Measurements from ENCODE around the gene TRPM3.

The TRPM3 gene

DNA sequence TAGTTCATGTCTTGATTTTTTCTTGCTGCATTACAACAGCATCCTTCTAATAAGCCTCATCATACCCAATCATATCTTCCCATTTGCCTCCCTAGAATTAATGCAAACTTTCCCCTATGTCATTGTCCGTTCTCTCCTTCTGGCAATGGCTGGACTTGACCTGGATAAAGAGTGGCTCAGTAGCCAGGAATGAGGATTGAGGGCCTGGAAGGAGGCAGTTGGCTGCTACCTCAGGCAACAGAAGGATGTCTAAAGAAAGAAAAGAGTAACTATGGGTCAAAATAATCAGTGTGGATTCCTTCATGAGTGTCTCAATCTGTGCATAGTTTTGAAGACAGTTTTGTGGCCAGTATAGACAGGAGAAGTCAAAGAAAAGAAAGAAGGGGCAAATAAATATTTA, 209.6 kb downstream of the TRPM3 start:
- TF ChIP-seq, protein P1, sequence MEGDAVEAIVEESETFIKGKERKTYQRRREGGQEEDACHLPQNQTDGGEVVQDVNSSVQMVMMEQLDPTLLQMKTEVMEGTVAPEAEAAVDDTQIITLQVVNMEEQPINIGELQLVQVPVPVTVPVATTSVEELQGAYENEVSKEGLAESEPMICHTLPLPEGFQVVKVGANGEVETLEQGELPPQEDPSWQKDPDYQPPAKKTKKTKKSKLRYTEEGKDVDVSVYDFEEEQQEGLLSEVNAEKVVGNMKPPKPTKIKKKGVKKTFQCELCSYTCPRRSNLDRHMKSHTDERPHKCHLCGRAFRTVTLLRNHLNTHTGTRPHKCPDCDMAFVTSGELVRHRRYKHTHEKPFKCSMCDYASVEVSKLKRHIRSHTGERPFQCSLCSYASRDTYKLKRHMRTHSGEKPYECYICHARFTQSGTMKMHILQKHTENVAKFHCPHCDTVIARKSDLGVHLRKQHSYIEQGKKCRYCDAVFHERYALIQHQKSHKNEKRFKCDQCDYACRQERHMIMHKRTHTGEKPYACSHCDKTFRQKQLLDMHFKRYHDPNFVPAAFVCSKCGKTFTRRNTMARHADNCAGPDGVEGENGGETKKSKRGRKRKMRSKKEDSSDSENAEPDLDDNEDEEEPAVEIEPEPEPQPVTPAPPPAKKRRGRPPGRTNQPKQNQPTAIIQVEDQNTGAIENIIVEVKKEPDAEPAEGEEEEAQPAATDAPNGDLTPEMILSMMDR (IDR thresholded peaks at IDR 0.05; ENCODE audit: extremely low read depth, missing control alignments): no peak
- no peak for DNase-seq (ENCODE audit: low spot score)

DNA sequence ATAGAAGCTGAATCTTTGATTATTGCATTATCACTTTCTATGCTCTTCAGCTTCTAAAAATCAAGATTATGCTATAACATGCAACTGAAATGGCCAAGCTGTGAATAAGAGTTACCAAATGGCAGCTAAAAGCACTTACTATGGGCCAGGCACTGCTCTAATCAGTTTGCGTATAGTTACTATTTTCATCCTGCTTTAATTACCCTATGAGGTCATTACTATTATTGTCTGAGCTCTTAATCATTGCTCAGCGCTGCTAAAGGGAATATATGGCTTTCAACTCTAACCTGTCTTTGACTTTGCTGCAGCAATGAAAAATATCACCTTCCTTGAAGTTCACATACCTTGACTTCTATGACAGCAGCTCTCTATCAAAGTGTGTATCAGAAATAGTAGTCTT, 210.8 kb downstream of the TRPM3 start:
- DNase-seq (ENCODE audit: low spot score): no peak
- TF ChIP-seq, protein P1 (IDR thresholded peaks at IDR 0.05; ENCODE audit: extremely low read depth, missing control alignments): no peak

DNA sequence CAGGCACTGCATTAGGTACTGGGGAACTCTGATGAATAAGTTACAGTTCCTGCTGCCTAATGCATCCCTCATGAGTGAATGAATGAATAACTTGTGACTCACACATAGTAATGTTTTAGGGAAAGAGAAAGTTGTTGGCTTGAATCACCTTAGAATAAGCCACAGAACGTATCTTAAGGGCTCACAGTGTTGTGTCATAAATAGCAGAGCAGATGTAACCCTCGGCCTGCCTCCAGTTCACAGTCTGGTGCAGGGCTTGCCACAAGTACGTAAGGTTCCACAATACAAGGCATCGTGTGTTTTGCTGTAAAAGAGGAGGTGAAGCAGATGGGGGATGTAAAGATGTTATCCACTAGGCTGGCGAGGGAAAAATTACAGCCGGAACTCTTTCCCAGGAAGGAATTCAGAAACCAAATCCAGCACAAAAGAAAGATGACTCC, 218.7 kb downstream of the TRPM3 start:
- TF ChIP-seq, protein P1 (IDR thresholded peaks at IDR 0.05; ENCODE audit: extremely low read depth, missing control alignments): no peak
- DNase-seq (ENCODE audit: low spot score): no peak

DNA sequence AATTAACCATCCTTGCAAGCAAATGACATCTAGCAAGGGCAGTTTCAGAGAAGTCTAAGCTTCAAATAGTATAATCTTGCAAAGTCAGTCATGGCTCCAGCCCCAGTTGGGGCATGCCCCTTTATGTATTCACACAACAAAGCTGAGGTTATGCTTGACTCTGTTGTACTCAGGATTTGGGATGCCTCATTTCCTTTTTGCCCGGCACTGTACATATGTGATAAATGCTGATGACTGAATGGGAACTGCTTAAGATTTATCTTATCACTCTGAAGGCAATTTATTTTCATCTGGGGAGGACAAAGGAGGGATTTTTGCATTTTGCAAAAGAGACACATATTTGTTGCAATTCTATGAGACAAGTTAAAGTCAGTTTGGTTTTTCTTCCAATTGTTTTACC, 219.2 kb downstream of the TRPM3 start:
- no peak for DNase-seq (ENCODE audit: low spot score)

DNA sequence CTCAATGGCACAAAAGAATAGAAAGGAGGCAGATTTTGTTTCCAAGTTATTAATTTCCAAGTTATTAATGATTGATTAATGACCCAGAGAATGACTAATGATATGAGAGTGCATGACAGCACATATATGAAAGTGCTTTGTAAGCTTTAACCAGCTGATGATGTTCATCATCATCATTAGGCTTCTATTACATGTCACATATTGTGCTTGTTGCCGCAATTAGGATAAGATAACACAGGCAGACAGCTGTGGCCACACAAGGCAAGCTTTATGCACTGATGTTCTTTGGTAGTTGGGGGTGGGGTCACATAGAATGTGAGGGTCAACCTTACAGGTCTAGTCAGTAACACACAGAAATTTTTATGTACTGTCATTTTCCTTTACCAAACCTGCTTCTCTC, 219.7 kb downstream of the TRPM3 start:
- DNase-seq (ENCODE audit: low spot score): no peak
- TF ChIP-seq, protein P1 (IDR thresholded peaks at IDR 0.05; ENCODE audit: extremely low read depth, missing control alignments): no peak

More for the DNA sequence above, 219.2 kb downstream of the TRPM3 start:
- TF ChIP-seq, protein P1 (IDR thresholded peaks at IDR 0.05; ENCODE audit: extremely low read depth, missing control alignments): no peak

DNA sequence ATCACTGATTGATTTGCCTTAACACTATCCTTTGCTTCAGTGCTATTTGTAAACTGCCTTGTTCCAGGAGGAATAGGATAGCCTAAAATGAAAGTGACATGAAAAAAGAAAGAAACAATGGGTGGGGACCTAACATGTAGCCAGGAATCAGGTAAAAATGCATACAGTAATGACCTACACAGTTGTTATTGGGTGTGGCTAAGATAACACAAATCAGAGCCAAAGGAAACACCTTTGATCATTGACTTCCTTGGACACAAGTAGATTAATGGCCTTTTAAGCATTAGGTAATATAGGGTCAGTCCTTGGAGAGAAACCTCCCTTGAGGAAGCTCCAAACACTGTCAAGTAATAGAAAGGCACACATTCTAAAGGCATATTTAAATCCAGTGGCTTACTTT, 220.4 kb downstream of the TRPM3 start:
- DNase-seq (ENCODE audit: low spot score): no peak
- TF ChIP-seq, protein P1 (IDR thresholded peaks at IDR 0.05; ENCODE audit: extremely low read depth, missing control alignments): no peak

DNA sequence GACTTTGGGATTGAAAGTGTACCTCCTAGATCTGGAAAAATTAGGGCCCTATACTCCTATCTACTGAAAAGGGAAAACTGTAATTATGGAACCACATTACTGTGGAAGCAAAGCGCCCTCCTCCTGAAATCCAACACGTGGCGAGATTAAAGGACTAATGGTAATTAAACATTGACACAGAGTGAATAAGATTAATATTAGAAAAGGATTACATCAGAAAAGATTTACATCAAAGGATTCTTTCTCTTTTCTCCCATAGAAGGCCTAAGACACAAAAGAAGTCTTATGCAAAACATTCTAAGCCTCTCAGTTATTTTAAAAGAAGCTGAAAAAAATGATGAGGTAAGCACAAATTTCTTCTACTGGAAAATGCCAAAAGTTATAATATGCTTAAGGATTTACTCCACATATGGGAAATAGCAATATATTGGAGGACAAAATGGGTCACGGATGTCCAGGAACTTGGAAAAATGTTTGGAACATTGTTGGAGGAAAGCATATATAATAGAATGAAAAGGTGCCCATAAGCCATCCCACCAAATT, 227.8 kb downstream of the TRPM3 start:
- TF ChIP-seq, protein P1 (IDR thresholded peaks at IDR 0.05; ENCODE audit: extremely low read depth, missing control alignments): no peak
- DNase-seq (ENCODE audit: low spot score): no peak

Measured in GM20000 (cell line).